ENCODE data around the gene INF2.
"Not testable (repeated sequence)": the region's sequence is repeated elsewhere in the genome, so short reads cannot be mapped to it uniquely, and the experiment has no call there.

INF2 gene

GRCh38 chr14:104724407-104724980 lies 35.1 kb downstream of the INF2 start:
- peak; percentile 8 to 11 for ATAC-seq

DNA sequence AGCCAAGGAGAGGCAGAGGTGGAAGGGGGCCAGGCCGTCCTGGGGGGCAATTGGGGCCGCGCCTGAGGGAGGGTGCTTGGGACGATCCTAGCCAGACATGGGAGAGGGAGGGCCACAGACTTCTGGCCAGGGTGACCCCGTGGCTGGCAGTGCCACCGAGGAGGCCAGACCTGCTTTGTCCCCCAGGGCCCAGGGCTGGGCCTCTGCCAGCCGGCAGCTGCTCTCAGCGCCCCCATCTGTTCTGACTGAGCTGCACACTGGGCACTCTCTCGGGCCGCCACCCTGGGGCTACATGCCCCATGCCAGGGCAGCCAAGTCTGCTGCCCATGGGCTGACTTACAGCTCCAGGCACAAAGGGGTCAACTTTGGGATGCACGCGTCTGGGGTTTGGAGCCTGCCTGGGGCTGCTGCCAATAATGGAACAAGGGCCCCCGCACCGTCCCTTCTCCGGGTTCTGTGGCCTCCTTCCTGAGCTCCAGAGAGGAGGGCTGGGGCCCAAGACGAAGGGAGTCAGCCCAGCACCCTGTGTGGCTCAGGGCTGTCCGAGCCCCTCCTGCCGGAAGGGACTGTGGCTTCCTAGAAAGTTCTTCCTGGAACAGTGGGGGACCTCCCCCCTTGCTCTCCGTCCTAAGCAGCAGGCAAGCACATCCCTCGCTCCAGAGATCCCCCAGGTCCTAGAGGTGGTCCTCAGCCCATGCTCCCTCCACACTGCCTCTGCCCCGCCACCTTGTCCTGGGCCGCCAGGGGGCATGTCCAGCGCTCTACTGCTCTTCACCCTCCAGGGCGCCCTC lies 35.8 kb downstream of the INF2 start:
- no peak for ATAC-seq

GRCh38 chr14:104725772-104726548 lies 36.5 kb downstream of the INF2 start:
- no peak for ATAC-seq

DNA sequence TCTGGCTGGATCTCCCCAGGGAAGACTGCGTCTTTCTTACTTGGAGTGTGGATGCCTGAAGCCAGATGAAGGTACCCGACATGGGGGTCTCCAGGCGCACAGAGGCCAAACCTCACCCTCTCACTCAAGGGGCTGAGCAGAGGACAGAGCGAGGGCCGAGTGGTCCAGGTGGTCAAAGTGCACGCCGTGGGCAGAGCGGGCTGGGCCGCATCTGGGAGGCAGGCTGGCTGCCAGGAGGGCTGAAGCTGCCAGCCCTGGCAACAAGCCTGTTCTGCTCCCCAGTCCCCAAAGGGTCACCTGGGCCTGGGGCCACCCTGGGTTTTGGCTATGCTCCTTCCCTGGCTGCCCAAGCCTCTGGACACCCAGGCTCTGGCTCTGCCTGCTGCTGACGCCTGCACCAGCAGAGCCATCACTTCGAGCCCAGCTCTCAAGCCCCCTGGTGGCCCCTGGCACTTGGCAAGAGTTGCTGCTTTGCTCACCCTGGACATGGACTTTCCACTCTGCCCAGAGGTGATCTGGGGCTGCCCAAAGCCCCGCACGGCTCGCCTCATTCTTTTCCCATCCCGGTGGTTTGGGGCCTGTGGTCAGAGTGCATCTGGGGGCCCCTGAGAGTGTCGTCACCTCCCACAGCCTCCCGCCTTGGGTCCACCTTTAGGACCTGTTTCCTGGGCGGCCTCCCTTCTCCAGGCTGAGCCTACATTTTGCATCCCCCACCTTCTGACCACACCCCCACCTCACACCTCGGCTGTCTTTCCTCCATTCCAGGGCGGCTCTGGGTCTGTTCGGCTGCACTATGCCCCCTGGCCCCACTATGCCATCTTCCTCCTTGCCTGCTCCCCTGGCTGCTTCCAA lies 37.4 kb downstream of the INF2 start:
- no peak for ATAC-seq

GRCh38 chr14:104728631-104729030 lies 39.2 kb downstream of the INF2 start:
- no peak for ATAC-seq

- ATAC-seq: not testable (repeated sequence)
Measured at GRCh38 chr14:104729176-104729834, 39.9 kb downstream of the INF2 start.

GRCh38 chr14:104729835-104730181 lies 40.4 kb downstream of the INF2 start:
- no peak for ATAC-seq

- ATAC-seq: no peak
Measured at GRCh38 chr14:104730487-104730886, 41.1 kb downstream of the INF2 start.

GRCh38 chr14:104731320-104732294 lies 42.2 kb downstream of the INF2 start:
- no peak for ATAC-seq

GRCh38 chr14:104732355-104732804 lies 43.0 kb downstream of the INF2 start:
- no peak for ATAC-seq

- no peak for ATAC-seq
Measured at GRCh38 chr14:104732931-104733681, 43.7 kb downstream of the INF2 start.

GRCh38 chr14:104734051-104734587 lies 44.7 kb downstream of the INF2 start:
- no peak for ATAC-seq

GRCh38 chr14:104734601-104734990 lies 45.2 kb downstream of the INF2 start:
- ATAC-seq: no peak

DNA sequence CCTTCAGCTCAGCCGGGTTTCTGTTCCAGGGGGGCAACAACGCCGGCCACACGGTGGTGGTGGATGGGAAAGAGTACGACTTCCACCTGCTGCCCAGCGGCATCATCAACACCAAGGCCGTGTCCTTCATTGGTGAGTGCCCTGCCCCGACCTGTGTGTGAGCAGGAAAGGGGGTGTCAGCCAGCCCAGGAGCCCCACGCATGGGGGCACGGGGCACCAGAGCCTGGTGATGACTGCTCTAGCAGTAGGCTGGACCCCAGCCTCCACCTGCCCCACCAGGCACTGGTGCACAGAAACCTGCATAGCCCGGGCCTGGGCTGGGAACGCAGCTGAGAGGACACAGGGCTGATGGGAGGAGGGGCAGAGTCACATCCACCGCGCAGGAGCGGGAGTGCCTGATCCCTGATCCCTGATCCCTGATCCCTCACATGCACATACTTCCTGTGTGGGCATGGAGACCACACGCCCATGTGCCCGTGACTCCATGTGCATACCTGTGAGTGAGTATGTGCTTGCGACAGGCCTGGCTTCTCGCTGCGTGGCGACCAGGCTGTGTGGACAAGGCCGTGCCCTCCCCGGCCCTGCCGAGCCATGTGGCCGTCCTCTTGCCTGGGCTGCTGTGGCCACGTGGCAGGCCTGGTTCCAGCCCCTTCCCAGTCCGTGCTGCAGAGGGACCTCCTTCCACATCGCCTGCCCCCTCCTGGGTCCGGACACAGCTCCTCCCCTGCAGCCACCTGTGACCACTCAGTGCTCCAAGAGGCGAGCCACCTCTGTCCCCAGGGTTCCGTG lies 45.8 kb downstream of the INF2 start:
- no peak for ATAC-seq

- no peak for ATAC-seq
Measured at GRCh38 chr14:104735830-104736642, 46.6 kb downstream of the INF2 start.

GRCh38 chr14:104738375-104739019 lies 49.1 kb downstream of the INF2 start:
- ATAC-seq: no peak

DNA sequence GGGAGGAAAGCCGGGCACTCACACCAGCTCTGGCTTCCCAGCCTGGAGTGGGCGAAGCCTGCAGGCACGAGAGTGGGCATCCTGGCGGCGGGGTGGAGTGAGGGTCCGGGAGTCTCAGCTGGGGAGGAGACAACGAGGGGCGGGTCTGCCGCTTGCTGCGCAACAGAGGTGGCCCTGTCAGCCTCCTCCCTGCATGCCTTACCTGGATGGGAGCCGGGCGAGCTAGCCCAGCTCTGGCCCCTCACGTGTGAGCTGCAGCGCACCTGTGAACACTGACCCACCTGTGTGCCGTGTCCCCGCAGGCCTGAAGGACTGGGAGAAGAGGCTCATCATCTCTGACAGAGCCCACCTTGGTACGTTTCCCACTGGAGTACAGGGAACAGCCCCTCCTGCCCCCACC lies 49.6 kb downstream of the INF2 start:
- no peak for ATAC-seq

Measured in activated CD4-positive, CD25-positive, alpha-beta regulatory T cell treated with anti-CD3 and anti-CD28 coated beads, Interleukin-2, amount 50 U/mL, for 24 hours (primary cell).